GM19035 (cell line): Measurements from ENCODE around the gene PRDM11.
"Not testable (repeated sequence)": the region's sequence is repeated elsewhere in the genome, so short reads cannot be mapped to it uniquely, and the experiment has no call there.

Experiments
- ATAC-seq: cut with Tn5 transposase; IDR thresholded peaks from one replicate; pipeline ENCODE4 v1.9.1; 2021; ENCODE audit not compliant: unreplicated experiment

The PRDM11 gene

DNA sequence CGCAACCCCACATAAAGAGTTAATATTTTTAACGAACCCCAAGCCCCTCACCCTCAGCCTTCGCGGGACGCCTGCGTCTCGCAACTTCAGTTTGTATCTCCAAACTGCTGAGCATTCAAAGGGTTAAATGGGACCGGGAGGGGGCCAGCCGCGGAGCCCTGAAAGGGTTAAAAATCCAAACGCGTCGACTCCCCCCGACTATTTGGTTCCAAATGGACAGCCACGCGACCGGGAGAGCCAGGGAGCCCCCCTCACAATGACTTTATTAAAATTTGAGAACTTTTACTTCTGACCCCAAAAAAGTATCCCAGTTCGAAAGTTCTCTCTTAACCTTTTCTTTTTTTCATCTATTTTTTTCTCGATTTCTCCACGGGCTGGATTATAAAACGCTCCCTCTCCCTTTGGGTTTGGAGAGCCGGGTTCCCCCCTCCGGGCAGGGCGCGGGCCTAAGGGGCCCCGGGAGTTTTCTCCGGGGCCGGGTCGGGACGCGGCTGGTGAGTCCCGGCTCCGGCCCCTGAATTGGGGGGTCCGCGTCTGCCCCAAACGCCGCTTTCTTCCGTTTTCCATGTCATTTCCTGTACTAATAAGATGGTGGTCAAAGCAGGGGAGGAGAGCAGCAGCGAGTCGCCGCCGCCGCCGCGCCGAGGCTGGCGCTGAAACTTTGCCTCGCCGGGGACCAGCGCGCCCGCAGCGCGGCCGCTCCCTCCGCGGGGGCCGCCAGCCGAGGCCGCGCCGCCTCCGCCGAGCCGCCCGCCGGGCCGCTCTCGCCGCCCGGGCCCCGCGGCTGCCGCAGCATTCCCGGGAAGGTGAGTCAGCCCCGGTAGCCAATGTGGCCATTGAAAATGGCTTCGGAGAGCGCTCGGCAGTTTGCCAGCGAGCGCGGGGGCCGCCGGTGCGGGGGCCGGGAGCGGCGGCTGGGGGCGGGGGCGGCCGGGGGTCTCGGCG, at the start of gene PRDM11:
Gene PRDM11 (plus strand): TSS at position 568 of the 945 bp plus-strand sequence. CDS start 35,128 bp downstream, outside the sequence.
- ATAC-seq, result peak; percentile 44

DNA sequence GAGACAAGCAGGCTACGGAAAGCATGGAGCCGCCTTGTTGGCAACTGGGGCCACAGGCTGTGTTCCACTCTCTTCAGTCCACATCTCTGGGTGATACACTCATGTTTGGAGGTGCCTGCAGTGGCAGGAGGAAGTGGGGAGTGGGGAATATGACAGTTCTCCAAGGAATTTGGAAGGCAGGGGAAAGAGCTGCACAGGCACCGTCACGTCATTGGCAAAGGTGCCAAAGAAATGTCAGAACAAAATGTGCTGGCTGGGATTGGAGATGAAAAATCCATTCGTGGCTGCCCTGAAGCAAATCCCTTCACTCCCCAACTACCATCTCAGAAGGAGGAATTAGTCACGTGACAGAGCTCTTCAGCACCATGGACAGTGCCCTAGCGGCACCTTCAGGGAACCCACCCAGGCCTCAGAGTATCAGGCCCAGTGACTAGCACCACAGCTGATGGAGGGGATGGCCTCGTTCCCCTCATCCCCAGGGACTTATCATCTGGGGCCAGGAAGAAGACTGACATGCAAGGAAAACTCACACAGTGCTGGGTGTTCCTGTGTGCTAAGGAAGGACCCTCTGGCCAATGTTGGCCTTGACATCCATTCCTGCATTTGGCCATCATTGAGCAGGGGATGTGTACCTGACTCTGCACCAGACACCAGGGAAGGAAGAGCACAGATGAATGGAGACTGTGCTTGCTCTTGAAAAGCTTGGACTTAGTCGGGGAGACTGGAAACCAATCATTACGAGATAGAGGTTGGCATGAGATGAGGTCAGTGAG, 48.5 kb upstream of the PRDM11 start:
- ATAC-seq, result no peak

DNA sequence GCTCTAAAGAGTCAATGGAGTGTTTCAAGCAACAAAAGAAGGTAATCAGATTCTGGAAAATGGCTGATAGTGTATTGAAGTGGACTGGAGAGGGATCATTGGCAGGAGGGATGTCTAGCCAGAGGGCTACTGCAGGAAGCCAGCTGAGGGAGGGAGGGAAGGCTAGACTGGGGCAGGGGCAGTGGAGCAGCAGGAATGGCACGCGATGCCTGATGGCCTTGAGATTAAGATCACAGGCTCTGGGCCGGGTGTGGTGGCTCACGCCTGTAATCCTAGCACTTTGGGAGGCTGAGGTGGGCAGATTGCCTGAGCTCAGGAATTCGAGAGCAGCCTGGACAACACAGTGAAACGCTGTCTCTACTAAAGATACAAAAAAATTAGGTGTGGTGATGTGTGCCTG, 47.5 kb upstream of the PRDM11 start:
- no peak for ATAC-seq

DNA sequence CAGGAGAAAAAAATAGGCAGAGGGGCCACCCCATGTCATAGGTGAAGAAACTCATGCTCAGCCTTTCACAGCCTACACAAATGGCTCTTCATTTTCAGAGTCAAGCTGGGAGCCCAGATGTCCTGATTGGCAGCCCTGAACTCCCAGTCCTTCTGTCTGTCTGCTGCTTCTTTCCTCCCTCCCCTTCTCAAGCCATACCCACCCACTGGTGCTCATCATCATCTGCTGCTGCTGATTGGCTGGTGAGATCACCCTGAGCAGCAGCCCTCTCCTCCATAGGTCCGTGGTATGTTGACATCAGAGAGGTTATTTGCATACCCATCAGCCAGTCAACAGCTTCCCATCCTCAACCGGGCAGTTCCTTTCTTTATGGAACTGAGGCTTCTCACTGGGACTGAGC, 46.1 kb upstream of the PRDM11 start:
- ATAC-seq, result no peak

DNA sequence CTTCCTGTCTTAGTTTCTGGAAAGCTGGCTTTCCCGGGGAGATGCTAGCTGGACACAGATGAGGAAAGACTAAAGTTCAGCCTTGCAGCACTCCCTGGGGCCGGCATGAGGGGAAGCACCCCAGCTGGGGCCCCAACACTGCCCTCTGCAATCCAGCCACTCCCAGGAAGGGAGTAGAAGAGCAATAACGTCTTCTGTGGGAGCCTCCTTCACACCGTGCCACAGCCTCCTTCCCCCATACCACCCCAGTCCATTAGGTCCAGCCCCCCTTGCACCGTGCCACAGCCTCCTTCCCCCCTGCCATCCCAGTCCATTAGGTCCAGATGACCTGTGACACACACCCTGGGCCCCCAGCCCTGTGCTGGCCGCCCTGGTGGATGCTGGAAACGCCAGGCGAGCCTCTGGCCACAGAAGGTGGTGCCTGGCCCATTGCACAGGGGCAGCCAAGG, 44.1 kb upstream of the PRDM11 start:
- ATAC-seq, result no peak

DNA sequence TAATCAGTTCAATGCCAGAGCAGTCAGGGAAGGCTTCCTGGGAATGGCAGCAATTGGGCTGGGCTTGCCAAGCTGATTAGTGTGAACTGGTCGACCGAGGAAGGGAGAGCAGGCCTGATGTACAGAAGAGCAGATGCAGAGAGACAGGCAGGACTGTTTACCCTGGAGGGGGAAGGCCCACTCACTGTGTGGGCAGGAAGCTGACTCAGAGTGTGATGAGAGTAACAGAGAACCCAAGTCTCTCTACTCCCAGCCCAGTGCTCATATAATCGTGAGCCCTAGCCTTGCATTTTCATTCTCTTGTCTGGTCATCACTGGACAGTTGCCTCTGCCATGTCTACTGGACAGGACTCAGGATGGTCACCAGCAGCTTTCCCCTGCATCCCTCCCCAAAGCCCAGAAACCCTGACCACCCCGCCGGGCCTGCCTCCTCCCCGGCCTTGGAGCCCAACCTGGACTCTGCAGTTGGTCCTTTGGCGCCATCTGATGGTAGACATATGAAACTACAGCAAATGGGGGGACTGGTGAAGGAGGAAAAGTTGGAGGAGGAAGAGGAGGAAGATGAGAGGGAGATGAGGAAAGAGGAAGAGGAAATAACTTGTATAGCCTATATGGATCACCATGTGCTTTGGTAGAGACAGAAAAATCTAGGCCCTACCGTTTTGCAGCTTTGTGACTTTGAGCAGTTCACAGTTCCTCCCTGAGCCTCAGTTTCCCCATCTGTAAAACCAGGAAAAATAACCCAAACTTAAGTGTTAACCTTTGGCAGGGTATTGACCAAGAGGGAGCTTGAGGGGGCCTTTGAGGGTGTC, 43.4 kb upstream of the PRDM11 start:
- ATAC-seq, result peak; percentile 54

DNA sequence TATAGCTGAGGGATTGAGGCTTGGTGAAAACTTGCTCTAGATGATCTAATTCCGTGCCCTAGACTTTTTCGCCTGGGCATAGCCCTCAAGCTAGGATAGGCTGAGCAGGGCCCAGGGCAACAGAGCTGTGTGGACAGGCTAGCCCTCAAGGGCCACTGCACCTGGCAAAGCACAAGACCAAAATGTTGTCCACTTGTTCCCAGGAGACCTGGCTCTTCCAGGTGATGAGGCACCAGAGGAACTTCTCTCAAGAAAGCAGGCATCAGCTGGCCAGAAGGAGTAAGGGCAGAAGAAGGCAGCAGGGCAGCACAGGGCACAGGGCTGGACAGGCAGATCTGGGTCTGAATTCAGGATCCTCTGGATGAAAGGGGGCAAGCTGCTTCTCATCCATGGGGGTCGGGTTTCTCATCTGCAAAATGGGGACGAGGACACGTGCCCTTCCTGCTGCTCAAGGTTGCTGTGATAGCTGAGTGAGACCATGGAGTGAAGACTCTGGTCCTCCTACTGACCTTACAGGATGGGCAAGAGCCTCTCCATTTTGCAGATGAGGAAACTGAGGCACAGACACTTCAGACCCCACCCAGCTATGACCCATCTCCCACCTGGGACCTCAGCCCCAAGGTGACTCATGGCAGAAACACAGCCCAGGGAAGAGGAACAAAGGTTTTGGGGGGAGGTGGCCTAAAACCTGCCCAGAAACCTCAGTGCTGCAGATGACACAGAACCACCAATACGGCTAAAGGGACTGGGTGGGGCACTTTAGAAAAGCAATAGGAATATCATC, 42.2 kb upstream of the PRDM11 start:
- no peak for ATAC-seq

DNA sequence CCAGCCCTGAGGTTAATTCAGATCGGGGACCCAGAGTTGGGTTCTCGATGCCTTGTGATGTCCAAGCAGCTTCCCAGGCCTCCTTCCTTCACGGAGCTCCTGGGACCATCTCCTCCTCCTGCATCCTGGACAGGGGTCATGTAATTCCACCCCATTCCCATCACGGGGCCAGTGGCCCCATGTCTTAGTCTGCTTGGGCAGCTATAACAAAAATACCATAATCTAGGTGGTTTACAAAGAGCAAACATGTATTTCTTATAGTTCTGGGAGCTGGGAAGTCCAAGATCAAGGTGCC, 41.7 kb upstream of the PRDM11 start:
- ATAC-seq, result no peak

DNA sequence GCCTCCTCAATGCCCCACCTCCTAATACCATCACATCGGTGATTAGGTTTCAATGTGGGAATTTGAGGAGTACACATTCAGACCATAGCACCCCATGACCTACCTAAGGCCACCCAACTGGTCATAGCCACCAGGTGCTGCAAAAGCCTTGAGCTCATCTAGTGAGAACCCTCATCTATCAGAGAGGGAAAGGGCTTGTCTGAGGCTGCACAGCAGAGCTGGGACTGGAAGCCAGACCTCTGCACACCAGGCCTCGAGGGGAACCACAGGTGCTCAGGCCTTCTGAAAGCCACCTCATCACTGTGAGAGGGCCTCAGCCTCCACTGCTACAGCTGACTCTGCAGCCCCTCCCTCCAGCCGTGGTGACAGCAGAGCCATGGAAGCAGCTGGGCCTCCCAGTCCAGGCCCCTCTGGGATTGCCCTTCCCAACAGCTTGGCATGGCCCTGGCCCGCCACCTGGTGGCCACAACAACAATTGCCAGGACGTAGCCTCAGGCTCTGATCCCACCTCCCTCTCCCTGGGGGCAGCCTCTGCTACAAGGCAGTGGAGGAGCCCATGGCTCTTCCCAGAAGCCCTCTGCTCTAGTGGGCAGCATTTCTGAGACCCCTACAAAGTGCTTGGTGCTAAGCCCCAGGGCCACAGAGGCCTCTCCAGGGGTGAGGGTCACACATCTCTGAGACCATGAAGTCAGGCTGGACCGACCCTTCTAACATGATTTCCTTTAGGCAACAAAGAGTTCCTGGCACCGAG, 41.0 kb upstream of the PRDM11 start:
- no peak for ATAC-seq

DNA sequence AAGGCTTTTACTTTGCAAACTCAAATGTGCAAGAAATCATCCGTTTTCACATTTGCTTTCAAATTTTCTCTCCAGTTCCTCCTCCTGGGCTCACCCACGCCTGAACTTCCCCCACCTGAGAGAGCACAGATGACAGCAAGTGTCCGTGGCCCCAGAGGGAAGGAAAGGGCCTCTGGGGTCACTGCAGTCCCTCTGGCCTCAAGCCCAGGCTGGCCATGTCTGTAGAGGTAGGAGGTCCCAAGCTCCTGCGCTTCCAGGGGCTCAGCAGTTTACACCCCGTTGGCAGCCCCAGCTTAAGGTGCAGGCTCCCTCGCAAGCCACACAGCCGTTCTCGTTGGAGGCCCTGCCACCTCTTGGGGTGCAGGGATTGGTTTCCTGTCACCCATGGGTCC, 40.5 kb upstream of the PRDM11 start:
- ATAC-seq, result no peak

DNA sequence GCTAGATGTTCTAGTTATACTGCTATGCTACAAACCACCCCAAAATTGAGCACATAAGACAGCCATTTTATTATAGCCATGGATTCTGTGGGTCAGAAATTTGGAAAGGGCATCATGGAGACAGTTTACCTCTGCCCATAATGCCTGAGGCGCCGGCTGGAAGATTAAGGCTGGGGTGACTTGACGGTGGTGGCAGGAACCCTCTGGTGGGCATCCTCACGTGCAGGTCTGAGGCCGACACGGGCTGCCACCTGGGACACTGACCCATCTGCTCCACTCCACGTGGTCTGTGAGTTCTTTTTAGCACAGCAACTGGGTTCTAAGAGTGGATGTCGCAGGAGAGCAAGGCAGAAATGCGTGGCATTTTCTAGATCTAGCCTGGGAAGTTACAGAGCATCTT, 40.0 kb upstream of the PRDM11 start:
- no peak for ATAC-seq

DNA sequence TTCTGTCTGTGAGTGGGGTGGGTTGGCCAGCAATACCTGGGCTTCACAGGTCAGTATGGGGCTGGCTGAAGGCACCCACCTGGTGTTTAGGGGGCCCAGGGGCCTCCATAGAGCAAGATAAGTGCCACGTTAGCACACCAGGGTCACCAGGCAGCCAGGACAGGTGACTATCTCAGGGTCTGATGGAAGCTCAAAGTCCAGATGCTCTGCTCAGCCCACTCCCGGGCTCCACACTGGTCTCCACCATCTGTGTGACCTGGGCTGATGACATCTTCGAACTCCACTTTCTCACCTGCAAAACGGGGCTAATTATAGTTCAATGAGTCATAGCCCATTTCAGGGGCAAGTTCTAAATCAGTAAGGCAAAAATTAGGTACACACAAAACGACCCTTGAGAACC, 39.4 kb upstream of the PRDM11 start:
- no peak for ATAC-seq

DNA sequence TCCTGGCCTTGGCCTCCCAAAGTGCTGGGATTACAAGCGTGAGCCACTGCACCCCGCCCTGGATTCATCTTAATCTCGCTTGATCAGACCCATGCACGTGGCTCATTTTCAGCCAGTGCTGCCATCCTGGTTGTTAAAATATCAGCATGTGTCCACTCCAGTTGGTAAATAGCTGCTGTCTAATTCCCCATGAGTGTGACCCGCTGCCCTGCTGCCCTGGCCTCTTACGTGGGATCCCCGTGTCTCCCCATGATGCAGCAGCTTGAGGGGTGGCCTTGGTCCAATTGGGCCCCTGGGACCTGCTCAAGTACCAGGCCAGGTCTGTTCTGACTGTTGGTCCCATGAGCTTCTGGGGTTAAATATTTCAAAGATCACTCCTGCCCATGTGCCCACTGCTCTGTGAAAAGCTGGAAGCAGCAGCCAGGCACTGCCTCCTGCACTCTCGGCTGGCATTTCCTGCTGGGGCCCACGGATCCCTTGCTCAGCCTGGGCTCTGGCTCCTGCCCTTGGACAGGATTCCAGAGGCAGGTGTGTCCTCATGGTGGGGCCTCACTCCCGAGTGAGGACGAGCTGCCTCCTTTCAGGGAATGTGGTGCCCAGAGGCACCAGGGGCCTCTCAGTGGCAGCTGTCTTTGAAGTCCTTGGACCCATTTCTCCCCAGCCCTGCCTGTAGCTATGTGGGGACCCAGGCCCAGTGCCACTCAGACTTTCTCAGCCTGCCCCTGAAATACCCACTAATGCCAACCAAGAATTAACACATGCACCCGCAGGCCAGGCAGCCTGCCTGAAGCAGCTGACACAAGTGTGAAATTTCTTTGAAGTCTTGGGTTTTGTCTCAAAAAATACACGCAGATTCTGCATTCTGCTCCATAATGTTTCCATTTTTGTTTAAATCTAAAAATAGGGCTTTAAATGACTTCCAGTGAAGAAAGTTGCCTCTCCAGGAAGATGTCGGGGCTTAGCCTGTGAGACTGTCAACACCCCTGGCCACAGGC, 38.1 kb upstream of the PRDM11 start:
- no peak for ATAC-seq

DNA sequence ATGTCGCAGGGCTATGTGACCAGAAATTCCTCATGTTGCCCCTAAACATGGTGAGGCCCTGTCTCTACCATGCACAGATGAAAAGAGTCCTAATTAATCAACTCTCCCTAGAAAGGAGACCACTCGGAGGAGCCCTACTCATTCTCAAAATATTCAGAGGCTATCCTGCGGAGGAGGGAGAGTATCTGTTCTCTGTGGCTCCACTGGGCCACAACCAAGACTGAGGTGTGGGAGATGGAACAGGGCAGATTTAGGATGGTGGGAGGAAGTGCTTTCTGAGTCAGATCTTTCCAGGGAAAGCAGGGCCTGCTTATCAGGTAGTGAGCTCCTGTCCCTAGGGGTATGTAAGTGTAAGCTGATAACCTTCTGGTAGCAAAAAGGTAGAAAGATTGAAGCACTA, 37.0 kb upstream of the PRDM11 start:
- no peak for ATAC-seq

DNA sequence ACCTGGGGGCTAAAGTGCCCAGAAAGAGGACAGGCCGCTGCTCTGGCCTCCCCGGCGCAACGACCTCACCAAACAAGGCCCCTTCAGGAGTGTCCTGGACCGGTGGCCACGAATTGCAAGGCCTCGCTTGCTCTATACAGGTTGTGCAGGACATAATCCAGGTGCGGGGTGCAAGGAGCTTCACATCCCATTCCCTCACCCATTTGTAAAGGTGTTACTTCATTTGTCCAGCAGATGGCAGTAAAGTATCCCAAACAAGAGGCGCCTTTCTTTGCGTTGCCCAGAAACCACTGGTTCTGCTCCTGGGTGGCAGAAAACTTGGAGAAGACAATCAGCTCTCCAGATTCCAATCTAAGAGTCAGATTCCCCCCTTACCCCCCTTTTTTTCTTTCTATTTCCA, 35.9 kb upstream of the PRDM11 start:
- no peak for ATAC-seq

DNA sequence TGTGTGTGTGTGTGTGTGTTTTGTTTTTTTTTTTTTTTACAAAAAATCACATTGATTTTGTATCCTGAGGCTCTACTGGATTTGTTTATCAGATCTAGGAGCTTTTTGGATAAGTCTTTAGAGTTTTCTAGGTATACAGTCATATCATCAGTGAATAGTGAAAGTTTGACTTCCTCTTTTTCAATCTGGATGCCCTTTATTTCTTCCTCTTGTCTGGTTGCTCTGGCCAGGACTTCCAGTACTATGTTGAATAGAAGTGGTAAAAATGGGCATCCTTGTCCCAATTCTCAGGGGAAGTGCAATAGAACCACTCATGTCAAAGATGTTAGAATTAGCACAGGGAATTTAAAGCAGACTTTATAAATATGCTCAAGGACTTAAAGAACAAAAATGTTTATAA, 32.6 kb upstream of the PRDM11 start:
- no peak for ATAC-seq

DNA sequence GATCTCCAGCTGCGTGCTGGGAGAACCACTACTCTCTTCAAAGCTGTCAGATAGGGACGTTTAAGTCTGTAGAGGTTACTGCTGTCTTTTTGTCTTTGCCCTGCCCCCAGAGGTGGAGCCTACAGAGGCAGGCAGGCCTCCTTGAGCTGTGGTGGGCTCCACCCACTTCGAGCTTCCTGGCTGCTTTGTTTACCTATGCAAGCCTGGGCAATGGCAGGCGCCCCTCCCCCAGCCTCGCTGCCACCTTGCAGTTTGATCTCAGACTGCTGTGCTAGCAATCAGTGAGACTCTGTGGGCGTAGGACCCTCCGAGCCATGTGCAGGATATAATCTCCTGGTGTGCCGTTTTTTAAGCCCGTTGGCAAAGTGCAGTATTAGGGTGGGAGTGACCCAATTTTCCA, 18.6 kb upstream of the PRDM11 start:
- not testable (repeated sequence) for ATAC-seq

DNA sequence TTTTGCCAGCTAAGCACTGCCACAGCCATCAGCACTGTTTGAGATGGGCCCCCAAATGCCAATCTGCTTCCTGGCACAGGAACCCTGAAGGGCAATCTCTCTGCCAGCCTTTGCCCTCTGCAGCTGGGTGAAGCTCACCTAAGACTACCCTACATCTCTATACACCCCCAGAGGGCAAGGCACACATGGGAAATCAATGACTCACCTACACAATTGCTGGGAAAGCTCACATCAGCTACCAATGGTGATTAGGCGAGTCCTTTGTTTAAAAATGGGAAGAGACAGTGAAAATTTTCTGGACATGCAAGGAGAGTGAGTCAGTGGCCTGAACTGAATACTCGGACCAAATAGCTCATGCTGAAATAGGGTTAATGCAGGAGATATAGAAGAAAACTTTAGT, 12.6 kb upstream of the PRDM11 start:
- ATAC-seq, result no peak

DNA sequence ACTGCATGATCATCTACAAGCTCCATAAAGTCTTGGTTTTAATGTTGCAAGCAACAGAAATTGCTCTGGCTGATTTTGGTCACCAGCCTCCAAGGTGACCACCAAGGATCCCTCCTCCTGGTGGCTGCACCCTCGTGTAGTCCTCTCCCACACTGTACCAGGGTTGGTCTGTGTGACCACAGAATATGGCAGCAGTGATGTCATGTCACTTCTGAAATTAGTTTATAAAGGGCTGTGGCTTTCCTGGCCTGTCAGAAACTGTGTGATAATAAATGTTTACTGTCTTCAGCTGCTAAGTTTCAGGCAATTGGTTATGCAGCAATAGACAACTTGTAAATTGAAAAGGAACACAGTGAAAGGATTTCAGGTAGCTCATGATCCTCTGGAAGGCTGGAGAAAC, 5.3 kb upstream of the PRDM11 start:
- ATAC-seq, result peak; percentile 76
